ENCODE data around the gene LIN7A. TPM values are rescaled to one million over a fixed set of nuclear protein-coding genes. Genes with fewer than 3 reads are reported as not detected.

LIN7A gene
- total RNA-seq, 4 donors from 2014 or later = 5.3 to 9.3 (median 5.6) TPM

DNA sequence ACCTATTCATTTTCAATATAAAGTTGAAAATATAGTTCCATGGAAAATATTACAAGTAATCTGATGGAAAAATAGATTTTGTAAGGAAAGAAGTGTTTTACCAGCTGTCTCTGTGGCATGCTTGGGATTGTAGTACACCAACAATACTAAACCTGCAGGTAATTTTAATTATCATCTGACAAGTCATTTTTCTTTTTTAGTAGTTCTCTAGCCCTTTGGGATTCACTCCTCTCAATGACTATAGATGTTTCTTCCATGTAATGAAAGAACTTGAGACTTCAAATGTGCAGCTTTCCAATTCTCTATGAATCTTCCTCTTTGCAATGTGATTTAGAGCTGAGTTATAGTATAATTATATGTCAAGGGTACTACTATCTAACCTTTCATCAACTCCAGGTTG is 14.7 kb upstream of the LIN7A start:
- TF ChIP-seq, protein P1, sequence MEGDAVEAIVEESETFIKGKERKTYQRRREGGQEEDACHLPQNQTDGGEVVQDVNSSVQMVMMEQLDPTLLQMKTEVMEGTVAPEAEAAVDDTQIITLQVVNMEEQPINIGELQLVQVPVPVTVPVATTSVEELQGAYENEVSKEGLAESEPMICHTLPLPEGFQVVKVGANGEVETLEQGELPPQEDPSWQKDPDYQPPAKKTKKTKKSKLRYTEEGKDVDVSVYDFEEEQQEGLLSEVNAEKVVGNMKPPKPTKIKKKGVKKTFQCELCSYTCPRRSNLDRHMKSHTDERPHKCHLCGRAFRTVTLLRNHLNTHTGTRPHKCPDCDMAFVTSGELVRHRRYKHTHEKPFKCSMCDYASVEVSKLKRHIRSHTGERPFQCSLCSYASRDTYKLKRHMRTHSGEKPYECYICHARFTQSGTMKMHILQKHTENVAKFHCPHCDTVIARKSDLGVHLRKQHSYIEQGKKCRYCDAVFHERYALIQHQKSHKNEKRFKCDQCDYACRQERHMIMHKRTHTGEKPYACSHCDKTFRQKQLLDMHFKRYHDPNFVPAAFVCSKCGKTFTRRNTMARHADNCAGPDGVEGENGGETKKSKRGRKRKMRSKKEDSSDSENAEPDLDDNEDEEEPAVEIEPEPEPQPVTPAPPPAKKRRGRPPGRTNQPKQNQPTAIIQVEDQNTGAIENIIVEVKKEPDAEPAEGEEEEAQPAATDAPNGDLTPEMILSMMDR (IDR thresholded peaks at IDR 0.05) = no peak
- TF ChIP-seq POLR2AphosphoS5 (IDR thresholded peaks at IDR 0.05) (no peak), EP300 (IDR thresholded peaks at IDR 0.05) (no peak), POLR2A (IDR thresholded peaks at IDR 0.05; ENCODE audit: low read depth) (no peak)
- no peak for DNase-seq (ENCODE audit: extremely low spot score)
- Histone ChIP-seq H3K4me1 (no peaks in the 10 kb centered on the region), H3K4me3 (no peak overlapping the region), H3K27me3 (no peaks in the 10 kb centered on the region), H3K36me3 (no peaks in the 10 kb centered on the region), H3K9me3 (no peaks in the 10 kb centered on the region), H3K27ac (replicated peaks in 1 of 4) (no peak overlapping the region)
- intact Hi-C loops (cut with DNase I) = loop anchor here (10.0 kb wide), 1 partner anchor 108 kb away; no protein-coding TSS in a partner anchor

DNA sequence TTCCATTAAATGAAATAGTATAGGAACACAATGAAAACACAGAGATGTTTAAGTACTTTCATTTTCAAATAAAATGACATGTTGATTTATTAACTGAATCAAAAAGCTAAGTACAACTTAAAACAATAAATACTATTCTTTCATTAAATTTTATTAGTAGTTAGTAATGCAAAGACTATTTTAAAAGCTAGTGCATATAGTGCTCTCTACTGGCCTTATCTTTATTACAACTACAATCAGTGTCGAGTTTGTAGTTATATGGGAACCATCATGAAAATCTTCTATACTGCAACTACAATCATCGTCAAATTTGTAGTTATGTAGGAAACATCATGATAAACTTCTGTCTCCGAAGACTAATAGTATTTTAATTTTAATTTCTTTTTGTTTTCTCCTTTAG is 8.9 kb upstream of the LIN7A start:
- Histone ChIP-seq H3K27me3 (no peaks in the 10 kb centered on the region), H3K4me3 (no peak overlapping the region), H3K9me3 (no peaks in the 10 kb centered on the region), H3K4me1 (no peaks in the 10 kb centered on the region), H3K27ac (replicated peaks in 1 of 4) (no peak overlapping the region), H3K36me3 (no peaks in the 10 kb centered on the region)
- TF ChIP-seq, protein P1 (IDR thresholded peaks at IDR 0.05) = peak in 2 of 3 experiments; percentile 20 to 22
- TF ChIP-seq EP300 (IDR thresholded peaks at IDR 0.05) = no peak
- TF ChIP-seq POLR2A (IDR thresholded peaks at IDR 0.05; ENCODE audit: low read depth) = no peak
- intact Hi-C loops (cut with DNase I) = no loop called here
- no peak for DNase-seq (ENCODE audit: extremely low spot score)
- WGBS = 56% methylated on average over 3 of the region's 3 CpGs

DNA sequence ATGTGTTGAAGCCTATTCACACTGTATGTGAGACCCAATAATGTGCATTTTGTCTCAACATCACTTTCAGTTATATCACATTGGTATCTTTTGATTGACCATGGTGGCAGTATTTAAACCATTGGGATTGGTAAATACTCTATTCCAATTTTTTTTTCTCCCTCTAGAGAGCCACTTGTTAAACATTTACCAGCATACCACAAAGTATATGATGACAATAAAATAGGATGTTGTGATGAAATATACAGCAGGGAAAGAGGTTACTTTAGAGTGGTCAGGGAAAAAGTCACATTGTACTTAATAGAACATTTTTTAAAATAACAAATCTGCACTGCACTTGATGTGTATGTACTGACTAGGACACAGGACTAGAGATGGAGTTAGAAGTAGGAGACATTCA is 5.6 kb upstream of the LIN7A start:
- Histone ChIP-seq H3K36me3 (no peaks in the 10 kb centered on the region), H3K27me3 (no peaks in the 10 kb centered on the region), H3K4me3 (no peak overlapping the region), H3K4me1 (no peaks in the 10 kb centered on the region), H3K27ac (replicated peaks in 1 of 4) (no peak overlapping the region), H3K9me3 (no peaks in the 10 kb centered on the region)
- no peak for DNase-seq (ENCODE audit: extremely low spot score)
- intact Hi-C loops (cut with DNase I) = no loop called here
- TF ChIP-seq, protein P1 (IDR thresholded peaks at IDR 0.05) = no peak

DNA sequence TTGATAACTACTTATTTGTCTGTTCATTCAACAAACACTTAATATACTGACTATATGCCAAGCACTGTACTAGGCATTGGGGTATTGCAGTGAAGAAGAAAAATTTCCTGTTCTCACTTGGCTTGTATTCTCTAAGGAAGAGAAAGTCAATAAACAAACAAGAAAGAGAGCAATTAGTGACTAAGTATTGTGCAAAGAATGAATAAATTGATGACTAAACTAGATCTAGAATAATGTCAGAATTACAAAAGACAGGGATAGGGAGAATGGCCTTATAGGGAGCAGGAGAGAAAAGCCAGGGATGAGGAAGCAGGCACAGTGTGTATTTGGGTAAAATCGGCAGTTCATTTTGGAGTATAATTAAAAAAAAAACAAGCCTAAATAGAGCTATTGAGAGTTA is 4.2 kb upstream of the LIN7A start:
- H3K27me3 ChIP-seq = peaks cover 0 to 11% (median 0%) of the 10 kb centered on the region in 4 donors
- intact Hi-C loops (cut with DNase I) = no loop called here
- H3K9me3 ChIP-seq = no peaks in the 10 kb centered on the region
- WGBS = 97% methylated on average over 1 of the region's 1 CpG
- H3K36me3 ChIP-seq = no peaks in the 10 kb centered on the region
- DNase-seq (ENCODE audit: extremely low spot score) = no peak
- no peak overlapping the region for H3K4me3 ChIP-seq
- no peak for TF ChIP-seq POLR2A (IDR thresholded peaks at IDR 0.05; ENCODE audit: low read depth)
- TF ChIP-seq, protein P1 (IDR thresholded peaks at IDR 0.05) = no peak
- no peak for TF ChIP-seq POLR2AphosphoS5 (IDR thresholded peaks at IDR 0.05)
- no peak for TF ChIP-seq EP300 (IDR thresholded peaks at IDR 0.05)
- H3K4me1 ChIP-seq = peaks cover 0 to 11% (median 8%) of the 10 kb centered on the region in 4 donors
- no peak overlapping the region for H3K27ac ChIP-seq (replicated peaks in 1 of 4)

- no peak for DNase-seq (ENCODE audit: extremely low spot score)
- TF ChIP-seq, protein P1 (IDR thresholded peaks at IDR 0.05) = no peak
- TF ChIP-seq POLR2AphosphoS5 (IDR thresholded peaks at IDR 0.05) (no peak), POLR2A (IDR thresholded peaks at IDR 0.05; ENCODE audit: low read depth) (no peak), EP300 (IDR thresholded peaks at IDR 0.05) (no peak)
- H3K27me3 ChIP-seq = peaks cover 0 to 17% (median 0%) of the 10 kb centered on the region in 4 donors
- H3K36me3 ChIP-seq = no peaks in the 10 kb centered on the region
- H3K9me3 ChIP-seq = no peaks in the 10 kb centered on the region
- peaks cover 0 to 23% (median 19%) of the 10 kb centered on the region in 4 donors for H3K4me1 ChIP-seq
- H3K4me3 ChIP-seq = no peak overlapping the region
- no peak overlapping the region for H3K27ac ChIP-seq (replicated peaks in 1 of 4)
- WGBS = 66% methylated on average over 7 of the region's 7 CpGs
- intact Hi-C loops (cut with DNase I) = no loop called here
Observed at GRCh38 chr12:80939231-80939950, 1.7 kb upstream of the LIN7A start.

All from esophagus muscularis mucosa (tissue), 4 donors.